T1000 (cell line): ENCODE measurements around the gene PRKAR1B.
"Not testable (repeated sequence)": the region's sequence is repeated elsewhere in the genome, so short reads cannot be mapped to it uniquely, and the experiment has no call there.

Experiments used
- DNase-seq: peaks from one replicate; lab custom pipeline; 2025; ENCODE audit warnings: mixed read lengths; lab: John Stamatoyannopoulos, UW

PRKAR1B gene

DNA sequence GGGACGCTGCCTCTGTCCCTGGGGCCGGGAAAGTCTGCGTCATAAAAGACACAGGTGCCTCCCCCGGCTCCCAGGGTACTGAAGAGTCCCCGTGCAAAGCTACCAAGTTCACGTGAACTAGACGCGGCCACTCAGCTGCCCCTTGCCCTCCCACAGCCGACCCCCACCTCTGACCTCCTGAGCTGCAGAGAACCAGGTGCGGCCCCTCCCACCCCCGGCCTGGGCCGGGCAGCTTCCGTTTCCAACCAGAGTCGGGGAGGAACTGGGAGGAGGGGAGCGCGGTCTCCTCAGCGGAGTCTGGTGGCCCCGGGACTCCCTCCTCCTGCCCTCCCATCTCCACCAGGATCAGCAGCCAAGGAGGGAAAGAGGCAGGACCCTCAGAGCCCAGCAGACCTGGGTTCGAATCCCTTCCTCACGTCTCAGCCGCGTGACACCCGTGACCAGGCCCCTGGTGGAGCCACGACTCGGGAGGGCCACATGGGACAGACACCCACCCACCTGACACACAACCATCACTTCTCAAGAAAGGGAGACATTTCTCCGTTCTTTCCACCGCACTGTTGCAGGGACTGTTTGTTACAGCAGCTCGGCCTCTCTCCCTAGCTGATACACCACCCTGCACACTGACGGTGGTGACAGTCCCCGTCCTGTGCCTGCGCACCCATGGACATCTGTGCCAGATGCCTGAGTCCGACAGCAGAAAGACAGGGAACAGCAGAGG lies 170.1 kb downstream of the PRKAR1B start:
- DNase-seq: no peak

DNA sequence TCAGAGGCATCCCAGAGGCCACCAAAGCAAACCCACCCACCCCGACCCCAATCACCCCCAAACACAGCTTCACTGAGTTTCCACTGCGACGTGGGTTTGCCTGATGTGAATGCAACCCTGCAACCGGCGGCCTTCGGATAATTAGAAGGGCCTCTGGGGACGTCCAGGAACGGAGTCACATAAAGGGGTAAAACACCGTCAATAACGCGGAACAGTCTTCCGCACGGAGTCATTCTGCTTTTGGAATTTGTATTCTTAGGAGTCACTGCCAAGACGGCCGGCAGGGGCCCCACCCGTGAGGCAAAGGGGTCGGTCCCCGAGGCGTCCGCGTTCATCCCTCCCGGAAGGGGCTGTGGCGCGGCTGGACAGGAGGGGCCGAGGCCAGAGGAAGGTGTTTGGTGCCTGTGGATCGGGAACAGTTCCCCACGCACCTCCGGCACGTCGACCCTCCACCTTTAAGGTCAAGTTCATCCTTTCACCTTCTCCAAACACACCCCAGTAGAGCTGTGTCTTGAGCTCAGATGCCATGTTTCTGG lies 170.7 kb downstream of the PRKAR1B start:
- peak; percentile 3 for DNase-seq

DNA sequence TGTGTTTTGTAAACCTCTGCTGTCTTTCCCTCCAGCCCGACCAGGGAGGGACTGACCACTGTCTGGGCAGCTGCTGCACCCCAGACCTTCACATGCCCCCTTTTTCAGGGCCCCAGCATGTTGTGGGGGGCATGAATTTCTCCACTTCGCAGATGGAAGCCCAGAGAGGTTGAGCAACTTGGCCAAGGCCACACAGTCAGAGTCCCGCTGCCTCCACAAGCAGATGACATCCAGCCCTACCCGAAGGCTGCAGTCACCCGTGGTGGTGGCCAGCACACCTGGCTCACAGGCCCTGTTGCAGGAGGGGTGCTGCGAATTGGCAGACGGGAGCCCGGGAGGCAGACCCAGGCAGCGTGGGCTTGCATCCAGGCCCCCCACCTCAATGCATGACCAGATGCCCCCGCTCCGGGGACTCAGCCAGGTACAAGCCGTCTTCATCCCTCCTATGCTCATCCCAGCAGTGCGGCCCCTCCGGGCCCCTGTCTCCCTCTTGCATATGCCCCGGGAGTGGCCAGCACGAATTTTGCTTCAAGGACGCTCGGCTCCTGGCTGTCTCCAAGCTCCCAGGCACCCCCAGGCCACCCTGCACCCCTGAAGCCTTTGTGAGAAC lies 171.4 kb downstream of the PRKAR1B start:
- DNase-seq: no peak

DNA sequence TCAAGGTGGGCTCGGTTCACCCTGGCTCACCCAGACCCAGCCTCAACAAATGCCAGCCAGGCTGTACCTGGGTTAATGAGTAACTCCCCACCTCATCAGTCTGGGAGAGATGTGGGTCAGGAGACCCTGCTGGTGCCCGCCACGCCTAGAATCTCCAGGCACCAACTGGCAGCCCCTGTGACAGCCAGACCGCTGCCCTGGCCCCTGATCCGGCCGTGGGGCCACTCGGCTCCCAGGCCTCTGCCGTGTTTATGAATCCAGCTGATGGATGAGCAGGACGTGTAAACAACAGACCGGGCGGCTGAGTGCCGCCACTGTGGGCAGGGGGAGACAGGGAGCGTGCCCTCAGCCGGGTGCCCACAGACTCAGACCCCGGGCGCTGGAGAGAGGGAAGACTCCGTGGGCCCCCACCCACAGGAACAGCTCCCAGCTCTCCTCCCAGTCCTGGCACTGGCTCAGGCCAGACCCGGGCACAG lies 173.4 kb downstream of the PRKAR1B start:
- DNase-seq: no peak

DNA sequence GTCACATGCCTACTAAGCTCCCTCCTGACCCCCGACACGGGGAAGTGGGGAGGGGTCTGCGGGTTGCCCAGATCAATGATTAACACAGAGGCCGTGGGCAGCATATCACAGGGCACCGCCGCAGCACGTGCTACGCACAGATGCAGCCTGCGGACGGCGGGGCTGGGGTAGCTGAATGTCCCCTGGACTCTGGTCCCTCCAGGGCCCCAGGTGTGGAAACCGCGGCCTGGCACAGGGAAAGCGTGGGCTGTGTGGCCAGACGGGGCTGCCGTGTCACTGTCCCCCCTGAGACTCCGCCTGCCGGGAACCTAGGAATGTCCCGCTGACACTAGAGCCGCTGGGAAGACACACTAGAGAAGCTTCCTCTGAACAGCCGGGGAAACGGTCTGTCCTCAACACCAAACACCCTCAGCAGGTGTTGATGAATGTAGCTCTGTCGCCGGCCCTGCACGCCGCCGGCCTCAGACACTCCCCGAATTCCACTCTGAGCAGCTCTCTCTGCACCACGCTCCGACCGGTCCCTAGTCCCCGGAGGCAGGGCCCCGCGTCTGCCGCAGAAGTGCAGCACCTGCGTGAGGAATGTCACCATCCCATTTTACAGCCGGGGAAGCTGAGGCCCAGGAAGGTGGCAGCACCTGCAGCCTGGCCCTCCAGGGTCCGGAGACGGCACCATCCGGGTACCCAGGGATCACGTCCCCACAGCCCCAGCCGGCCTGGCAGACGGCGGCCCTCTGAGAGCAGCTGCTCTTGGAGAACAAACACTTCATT lies 174.0 kb downstream of the PRKAR1B start:
- DNase-seq: no peak

DNA sequence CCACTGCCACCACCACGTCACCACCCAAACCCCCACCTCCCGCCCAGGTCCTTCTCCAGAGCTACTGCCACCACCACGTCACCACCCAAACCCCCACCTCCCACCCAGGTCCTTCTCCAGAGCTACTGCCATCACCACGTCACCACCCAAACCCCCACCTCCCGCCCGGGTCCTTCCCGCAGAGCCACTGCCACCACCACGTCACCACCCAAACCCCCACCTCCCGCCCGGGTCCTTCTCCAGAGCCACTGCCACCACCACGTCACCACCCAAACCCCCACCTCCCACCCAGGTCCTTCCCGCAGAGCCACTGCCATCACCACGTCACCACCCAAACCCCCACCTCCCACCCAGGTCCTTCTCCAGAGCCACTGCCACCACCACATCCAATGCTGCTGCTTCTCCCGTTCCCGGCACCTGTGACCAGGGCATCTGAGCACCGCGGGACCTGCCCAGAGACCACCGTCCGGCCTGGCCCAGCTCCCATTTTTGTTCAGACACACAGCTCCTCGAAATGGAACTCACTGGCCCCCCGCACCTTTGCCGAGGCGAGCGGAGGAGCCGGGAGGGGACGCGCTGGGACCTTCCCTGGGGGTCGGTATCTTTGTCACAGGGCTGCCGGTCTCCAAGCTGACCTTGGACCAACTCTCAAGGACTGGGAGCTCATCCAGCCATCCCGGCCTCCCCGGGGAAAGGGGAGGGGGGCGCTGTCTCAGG lies 174.8 kb downstream of the PRKAR1B start:
- not testable (repeated sequence) for DNase-seq

DNA sequence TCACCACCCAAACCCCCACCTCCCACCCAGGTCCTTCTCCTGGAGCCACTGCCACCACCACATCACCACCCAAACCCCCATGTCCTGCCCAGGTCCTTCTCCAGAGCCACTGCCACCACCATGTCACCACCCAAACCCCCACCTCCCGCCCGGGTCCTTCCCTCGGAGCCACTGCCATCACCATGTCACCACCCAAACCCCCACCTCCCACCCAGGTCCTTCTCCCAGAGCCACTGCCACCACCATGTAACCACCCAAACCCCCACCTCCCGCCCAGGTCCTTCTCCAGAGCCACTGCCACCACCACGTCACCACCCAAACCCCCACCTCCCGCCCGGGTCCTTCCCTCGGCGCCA lies 175.5 kb downstream of the PRKAR1B start:
- not testable (repeated sequence) for DNase-seq

DNA sequence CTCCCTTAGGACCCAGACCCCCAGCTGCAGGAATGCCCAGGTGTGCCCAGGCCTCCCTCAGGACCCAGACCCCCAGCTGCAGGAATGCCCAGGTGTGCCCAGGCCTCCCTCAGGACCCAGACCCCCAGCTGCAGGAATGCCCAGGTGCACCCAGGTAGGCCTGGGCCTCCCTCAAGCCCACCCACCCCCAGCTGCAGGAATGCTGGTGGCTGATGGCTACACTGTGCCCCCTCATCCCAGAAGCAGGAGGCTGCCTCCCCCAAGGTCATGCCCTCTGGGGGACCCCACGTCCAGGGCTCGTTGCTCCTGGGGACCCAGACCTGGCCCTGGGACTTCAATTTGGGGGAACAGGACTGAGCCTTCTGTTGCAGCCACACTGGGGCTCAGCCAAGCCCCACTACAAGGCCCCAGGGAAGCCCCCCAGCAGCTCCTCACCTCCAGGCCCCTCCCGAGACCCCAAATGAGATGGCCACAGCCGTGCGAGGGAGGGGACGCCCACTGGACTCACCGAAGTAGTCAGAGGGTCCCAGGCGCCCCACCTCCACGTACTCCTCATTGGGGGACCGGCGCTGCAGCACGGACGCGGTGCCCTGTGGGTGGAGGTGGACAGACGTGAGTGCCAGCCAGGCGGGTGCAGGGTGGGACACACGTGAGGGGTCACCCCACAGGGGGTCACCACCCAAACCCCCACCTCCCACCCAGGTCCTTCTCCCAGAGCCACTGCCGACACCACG lies 176.0 kb downstream of the PRKAR1B start:
- no peak for DNase-seq

DNA sequence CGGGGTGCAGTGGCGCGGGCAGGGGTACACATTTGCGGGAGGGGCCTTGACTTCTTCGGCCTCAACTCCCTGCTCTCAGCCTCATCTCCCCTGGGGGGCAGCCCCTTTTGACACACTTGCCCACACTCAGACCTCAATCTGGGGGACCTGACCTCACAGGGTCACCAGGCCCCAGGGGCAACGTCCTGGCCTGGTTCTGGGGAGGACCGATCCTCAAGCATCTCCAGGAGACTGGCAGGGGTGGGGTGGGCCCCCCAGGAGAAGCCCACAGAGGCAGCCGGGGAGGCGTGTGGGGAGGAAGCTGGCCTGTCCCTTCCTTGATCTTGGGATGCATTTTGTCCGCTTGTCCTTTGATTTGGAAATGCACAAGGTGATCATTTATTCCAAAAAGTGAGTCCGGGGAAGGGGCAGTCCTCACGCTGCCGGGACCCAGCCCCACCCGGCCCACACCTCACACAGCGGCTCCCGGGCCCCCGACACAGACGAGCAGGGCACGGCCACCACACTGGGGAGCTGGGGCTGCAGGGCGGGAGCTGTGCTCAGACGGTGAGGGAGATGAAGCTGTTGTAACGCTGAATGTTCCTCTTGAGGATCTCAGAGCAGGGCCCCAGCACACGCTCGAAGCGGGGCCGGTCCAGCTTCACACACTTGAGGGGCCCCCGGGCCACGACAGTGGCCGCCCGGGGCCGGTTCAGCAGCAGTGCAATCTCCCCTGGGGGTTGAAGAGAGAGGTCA lies 177.0 kb downstream of the PRKAR1B start:
- DNase-seq: no peak

DNA sequence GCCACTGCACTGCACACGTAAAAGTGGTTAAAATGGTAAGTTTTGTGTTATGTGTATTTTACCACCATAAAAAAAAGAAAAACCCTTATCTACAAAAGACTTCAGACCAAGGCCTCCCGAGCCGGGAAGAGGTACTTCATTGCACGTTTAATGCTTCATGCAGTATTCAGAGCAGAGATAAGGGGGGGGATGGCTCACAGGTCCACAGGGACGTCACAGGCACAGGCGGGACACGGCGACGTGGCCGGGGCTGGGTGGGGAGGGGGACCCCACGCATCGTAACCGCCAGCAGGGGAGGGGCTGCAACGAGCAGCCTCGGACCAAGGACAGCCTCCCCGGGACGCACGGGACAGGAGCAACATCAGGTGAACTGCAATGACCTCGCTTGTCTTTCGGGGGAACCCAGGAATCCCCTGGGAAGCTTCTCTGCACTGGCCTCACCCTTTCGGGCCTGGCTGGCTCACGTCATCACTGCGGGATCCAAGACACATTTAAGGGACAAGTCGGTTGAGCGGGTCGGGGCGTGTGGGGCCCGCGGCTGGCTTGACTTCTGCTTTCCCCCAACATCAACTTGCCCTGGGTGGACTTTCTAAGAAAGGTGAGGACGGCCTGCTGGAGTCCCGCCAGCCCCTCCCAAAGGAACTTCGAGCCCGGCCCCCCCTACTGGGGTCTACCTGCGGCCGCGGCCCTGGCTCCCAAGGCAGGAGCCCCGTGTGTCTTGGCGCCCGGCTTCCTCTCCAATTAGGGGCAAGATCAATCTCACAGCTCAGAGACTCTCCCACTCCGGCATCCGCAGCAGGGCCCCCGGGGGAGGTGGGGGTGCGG lies 177.8 kb downstream of the PRKAR1B start:
- no peak for DNase-seq

DNA sequence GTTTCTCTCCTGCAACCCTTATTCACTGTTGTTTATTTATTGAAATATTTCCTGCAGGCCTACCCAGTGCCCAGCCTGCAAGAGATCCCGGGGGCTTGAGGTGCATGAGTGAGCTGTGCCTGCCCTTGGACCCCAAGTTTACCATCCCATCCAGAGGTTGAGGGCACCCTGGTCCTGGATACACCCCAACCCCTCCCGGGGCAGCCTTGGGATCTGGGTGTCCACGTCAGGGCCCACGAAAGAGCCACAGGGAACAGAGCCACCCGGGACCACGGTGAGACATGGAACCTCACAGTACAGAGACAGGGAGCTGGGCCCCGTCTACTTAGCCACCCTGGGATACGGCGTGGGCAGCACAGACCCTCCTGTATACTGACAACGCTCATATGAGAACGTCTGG lies 178.7 kb downstream of the PRKAR1B start:
- DNase-seq: no peak

DNA sequence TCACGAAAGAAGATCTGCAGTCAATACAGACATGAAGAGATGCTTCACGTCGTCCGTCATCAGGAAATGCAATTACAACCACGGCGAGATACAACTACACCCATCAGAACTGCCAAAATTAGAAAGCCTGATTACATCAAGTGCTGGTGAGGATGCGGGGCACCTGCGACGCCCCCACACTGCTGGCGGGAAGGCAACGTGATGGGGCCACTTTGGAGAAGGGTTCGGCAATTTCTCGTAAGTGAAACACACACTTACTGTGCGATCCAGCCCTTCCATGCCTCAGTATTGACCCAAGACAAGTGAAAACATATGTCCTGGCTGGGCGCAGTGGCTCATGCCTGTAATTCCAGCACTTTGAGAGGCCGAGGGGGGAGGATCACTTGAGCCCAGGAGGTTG lies 181.6 kb downstream of the PRKAR1B start:
- DNase-seq: no peak

DNA sequence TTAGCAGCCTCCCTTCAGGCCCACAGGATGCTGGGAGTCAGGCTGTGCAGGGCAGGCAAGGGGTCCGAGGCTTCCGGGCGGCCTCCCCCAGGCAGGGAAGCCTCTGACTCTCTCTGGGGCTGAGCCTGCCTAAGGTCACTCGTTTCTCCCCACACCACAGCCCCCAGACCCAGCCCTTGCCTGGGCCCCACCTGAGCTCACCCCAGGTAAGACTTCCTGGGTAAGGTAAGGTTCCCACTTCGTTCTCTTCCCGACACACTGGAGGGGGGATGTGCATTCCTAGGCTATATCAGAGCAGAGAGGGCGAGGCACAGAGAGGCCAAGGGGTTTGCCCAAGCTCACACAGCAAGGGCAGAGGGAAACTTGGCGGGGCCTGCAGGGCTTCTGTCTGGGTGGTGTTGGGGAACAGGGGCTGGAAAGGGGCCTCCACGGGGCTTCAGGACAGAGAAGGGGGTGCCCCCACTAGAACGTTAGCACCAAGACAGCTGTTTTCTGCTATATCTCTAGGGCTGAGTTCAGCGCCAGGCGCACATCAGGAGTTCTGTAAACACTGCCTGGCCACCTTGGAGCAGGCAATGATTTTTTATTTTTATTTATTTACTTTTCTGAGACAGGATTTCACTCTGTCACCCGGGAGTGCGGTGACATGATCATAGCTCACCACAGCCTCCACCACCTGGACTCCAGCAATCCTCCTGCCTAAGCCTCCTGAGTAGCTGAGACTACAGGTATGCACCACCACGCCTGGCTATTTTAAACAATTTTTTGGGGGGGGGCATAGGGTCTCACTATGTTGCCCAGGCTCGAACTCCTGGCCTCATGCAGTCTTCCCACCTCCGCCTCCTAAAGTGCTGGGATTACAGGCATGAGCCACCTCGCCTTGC lies 182.5 kb downstream of the PRKAR1B start:
- DNase-seq: no peak

DNA sequence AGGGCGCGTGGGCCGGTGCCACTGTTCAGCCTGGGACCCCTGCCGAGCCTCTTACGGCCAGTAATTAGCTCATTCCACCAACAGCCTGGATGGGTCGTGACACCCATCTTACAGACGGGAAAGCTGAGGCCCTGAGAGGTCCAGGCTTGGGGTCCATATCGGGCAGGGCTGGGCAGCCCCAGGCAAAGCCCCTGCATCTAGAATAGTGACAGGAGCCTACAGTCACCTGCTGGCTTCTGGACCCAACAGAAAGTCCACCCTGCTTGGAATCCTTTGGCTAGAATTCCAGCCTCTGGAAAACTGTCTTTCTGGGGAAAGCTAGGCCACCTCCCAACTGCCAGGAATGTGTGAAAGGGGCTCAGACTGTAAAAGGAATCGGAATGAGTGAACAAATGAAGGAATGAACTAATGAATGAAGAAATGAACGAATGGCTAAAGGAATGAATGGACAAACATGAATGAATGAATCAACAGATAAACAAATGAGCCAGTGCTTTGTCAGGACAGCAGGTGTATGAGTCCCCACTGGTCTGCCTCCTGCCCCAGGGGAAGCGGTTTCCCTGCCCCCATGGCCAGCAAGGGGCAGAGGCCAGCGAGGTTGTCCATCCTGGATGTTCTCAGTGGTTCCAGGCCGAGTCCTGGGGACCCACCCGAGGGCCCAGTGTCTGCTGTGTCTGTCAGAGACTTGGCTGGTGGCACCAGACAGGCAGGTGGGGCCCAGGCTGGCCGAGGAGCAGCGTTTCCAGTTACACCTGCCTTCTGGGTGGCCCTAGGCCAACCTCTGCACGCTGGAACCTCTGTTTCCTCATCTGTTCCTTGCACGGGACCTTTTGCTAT lies 183.4 kb downstream of the PRKAR1B start:
- DNase-seq: no peak

DNA sequence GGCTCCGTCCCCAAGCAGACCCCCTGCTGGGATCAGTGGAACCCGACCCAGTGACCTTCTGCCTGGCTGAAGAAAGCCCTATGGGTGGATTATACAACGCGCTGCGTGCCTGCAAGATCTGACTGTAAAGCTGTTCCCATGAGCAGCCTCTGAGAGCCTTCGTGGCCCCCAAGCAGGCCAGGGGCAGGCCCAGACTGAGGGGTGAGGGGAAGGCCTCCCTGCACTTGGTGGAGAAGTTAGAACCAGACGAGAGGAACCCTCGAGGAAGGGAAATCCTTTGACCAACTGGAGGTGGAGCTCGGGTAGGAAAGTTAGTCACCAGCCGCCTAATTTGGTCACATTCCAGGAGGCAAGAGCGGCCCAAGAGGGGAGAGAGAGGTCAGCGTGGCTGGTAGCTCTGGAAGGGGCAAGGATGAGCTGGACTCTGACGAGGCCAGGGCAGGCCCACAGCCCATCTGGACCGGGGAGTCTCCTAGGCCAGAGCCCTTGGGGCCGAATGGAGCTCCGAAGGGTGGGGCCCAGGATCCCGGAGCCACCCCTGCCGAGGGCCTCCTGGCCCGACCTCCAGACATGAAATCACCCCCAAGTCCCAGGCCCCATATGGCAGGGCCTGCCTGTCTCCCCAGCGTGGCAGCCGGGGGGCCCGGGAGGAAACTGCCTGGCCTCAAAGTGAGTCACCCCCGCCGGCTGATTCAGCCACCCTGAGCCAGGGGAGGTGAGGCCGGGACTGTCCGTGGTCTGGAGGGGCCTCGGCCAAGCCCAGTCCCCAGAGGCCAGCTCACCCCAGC lies 184.2 kb downstream of the PRKAR1B start:
- DNase-seq: peak; percentile 89

DNA sequence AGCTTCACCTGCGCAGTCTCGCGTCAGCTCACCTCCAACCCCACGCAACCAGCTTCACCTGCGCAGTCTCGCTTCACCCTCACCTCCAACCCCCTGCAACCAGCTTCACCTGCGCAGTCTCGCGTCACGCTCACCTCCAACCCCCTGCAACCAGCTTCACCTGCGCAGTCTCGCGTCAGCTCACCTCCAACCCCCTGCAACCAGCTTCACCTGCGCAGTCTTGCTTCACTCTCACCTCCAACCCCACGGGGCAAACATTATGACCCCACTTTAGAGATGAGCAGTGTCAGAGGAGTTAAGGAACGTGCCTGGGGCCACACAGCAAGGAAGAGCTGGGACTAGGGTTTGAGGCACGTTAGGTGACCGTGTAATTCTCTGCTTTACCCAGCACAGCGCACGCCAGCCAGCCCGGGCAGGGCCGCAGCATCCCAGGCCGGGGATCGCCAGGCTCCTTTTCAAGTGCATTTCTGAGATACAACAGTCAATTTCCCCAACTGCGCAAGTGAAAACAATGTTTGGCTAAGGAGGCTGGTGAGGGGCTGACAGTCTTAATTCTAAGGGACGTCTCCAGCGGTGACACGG lies 184.9 kb downstream of the PRKAR1B start:
- DNase-seq: no peak

DNA sequence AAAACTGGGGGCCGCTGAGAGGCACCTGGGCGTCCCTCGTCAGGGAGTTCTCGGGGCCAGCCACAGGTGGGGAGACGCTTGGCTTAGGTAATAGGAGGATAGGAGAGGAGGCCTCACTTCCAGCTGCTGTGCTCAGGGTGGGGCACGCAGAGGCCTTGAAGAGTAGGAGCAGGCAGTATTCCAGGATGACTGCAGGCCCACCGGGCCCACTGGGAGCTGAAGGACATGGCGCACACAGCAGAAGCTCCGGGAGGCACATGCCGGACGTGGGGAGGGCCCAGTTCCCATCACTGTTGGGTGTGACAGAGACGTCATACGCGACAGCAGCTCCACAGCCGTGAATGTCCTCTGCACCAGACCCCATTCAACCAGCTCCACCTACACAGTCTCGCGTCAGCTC lies 185.4 kb downstream of the PRKAR1B start:
- DNase-seq: no peak
